Astrocyte of the cerebellum (primary cell): ENCODE data around the gene ADSL.

Experiments used
- DNase-seq: peaks from one replicate; pipeline ENCODE4 v3.0.0-alpha.2; 2011; ENCODE audit warnings: low read depth
- H3K4me3 ChIP-seq: 2 replicates; pipeline ENCODE4 v1.5.1; 2011; ENCODE audit warnings: mild to moderate bottlenecking, low read depth, low read length, moderate library complexity
- in situ Hi-C: cut with HindIII; loops from 2 replicates; pipeline ENCODE4 v1.10.0; 2017; ENCODE audit warnings: low sequenced_read_pairs
- TF ChIP-seq, protein P1 (sequence below): IDR thresholded peaks from 2 replicates; pipeline ENCODE4 v1.5.1; 2012; ENCODE audit warnings: low read length, low read depth, moderate library complexity, mild to moderate bottlenecking; ENCODE audit errors: missing control alignments

The ADSL gene

GRCh38 chr22:40388231-40388630 is 41.9 kb downstream of the ADSL start:
- no peak overlapping the region for H3K4me3 ChIP-seq
- TF ChIP-seq, protein P1, sequence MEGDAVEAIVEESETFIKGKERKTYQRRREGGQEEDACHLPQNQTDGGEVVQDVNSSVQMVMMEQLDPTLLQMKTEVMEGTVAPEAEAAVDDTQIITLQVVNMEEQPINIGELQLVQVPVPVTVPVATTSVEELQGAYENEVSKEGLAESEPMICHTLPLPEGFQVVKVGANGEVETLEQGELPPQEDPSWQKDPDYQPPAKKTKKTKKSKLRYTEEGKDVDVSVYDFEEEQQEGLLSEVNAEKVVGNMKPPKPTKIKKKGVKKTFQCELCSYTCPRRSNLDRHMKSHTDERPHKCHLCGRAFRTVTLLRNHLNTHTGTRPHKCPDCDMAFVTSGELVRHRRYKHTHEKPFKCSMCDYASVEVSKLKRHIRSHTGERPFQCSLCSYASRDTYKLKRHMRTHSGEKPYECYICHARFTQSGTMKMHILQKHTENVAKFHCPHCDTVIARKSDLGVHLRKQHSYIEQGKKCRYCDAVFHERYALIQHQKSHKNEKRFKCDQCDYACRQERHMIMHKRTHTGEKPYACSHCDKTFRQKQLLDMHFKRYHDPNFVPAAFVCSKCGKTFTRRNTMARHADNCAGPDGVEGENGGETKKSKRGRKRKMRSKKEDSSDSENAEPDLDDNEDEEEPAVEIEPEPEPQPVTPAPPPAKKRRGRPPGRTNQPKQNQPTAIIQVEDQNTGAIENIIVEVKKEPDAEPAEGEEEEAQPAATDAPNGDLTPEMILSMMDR, result no peak
- in situ Hi-C loops, result no loop called here
- DNase-seq, result no peak

- H3K4me3 ChIP-seq, result no peak overlapping the region
- TF ChIP-seq, protein P1, result no peak
- no peak for DNase-seq
- in situ Hi-C loops, result no loop called here
These were observed 45.1 kb downstream of the ADSL start for GRCh38 chr22:40391417-40391816.

DNA sequence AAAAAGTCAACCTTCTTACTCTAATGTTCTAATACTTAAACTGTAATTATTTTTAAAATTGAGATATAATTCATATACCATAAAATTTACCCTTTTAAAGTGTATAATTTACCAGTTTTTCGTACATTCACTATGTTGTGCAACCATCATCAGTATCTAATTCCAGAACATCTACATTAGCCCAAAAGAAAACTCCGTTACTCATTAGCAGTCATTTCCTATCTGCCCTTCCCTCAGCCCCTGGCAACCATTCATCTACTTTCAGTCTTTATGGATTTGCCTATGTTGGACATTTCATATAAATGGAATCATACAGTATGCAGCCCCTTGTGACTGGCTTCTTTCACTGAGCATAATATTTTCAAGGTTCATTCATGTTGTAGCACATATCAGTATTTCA is 46.3 kb downstream of the ADSL start:
- in situ Hi-C loops, result no loop called here
- DNase-seq, result no peak
- TF ChIP-seq, protein P1, result no peak
- H3K4me3 ChIP-seq, result no peak overlapping the region

GRCh38 chr22:40394607-40395006 is 48.3 kb downstream of the ADSL start:
- TF ChIP-seq, protein P1, result no peak
- in situ Hi-C loops, result no loop called here
- no peak overlapping the region for H3K4me3 ChIP-seq
- no peak for DNase-seq

- DNase-seq, result no peak
- no peak overlapping the region for H3K4me3 ChIP-seq
- in situ Hi-C loops, result no loop called here
- TF ChIP-seq, protein P1, result no peak
These were observed 49.3 kb downstream of the ADSL start for GRCh38 chr22:40395607-40396006.

DNA sequence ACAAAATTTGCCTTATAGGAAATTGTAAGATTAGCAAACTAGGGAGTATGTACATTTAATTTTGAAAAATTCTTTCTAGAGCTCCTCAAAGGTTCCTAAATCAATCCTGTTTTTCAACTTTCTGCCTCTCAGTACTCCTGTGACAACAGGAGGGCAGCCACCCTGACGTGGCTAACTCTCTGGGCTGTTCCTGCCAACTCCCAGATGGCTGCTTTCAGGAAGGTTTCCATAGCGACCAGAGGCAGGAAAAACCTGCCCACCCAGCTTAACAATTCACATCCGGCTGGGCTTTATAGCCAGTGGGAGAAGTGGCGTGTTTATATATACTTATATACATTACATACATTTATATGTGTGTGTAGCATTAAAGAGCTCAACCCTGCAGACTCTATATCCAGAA is 50.6 kb downstream of the ADSL start:
- no peak overlapping the region for H3K4me3 ChIP-seq
- peak; percentile 52 for DNase-seq
- TF ChIP-seq, protein P1, result no peak
- in situ Hi-C loops, result no loop called here

GRCh38 chr22:40397396-40397795 is 51.1 kb downstream of the ADSL start:
- TF ChIP-seq, protein P1, result no peak
- no peak overlapping the region for H3K4me3 ChIP-seq
- no peak for DNase-seq
- in situ Hi-C loops, result no loop called here
